H9 (cell line): Measurements from ENCODE around the gene OXSR1. TPM values are rescaled to one million over a fixed set of nuclear protein-coding genes. Genes with fewer than 3 reads are reported as not detected.
A peak's percentile ranks its signal among the peaks of the same experiment; 100 is the strongest.
"Not testable (repeated sequence)": the region's sequence is repeated elsewhere in the genome, so short reads cannot be mapped to it uniquely, and the experiment has no call there.

Source experiments
- DNase-seq: peaks from one replicate; pipeline ENCODE4 v3.0.0-alpha.2; 2017
- H2AFZ ChIP-seq: one replicate; pipeline ENCODE4 v1.6.1; 2013; ENCODE audit warnings: mild to moderate bottlenecking, low read length, control low read depth, moderate library complexity
- H2AK5ac ChIP-seq: 2 replicates; pipeline ENCODE4 v1.6.1; 2013; ENCODE audit warnings: low read length, control low read depth, mixed read lengths; ENCODE audit not compliant: insufficient read length
- H2BK120ac ChIP-seq: one replicate; pipeline ENCODE4 v1.6.1; 2013; ENCODE audit warnings: low read depth, mild to moderate bottlenecking, low read length, control low read depth, inconsistent platforms; ENCODE audit not compliant: poor library complexity, severe bottlenecking
- H2BK12ac ChIP-seq: 2 replicates; pipeline ENCODE4 v1.6.1; 2013; ENCODE audit warnings: low read length, control low read depth, mixed read lengths, low read depth; ENCODE audit not compliant: insufficient read length
- H2BK15ac ChIP-seq: 2 replicates; pipeline ENCODE4 v1.6.1; 2013; ENCODE audit warnings: low read depth, low read length, control low read depth
- H2BK20ac ChIP-seq: one replicate; pipeline ENCODE4 v1.6.1; 2013; ENCODE audit warnings: low read depth, mild to moderate bottlenecking, low read length, control low read depth, inconsistent platforms; ENCODE audit not compliant: poor library complexity, severe bottlenecking
- H2BK5ac ChIP-seq: 2 replicates; pipeline ENCODE4 v1.6.1; 2013; ENCODE audit warnings: low read length, control low read depth, mixed read lengths; ENCODE audit not compliant: insufficient read length
- H3K14ac ChIP-seq: 2 replicates; pipeline ENCODE4 v1.6.1; 2013; ENCODE audit warnings: low read length, control low read depth; ENCODE audit not compliant: insufficient read depth
- H3K18ac ChIP-seq: 2 replicates; pipeline ENCODE4 v1.6.1; 2013; ENCODE audit warnings: low read depth, mild to moderate bottlenecking, mixed read lengths, low read length, control low read depth; ENCODE audit not compliant: insufficient read length
- H3K23ac ChIP-seq: 2 replicates; pipeline ENCODE4 v1.6.1; 2013; ENCODE audit warnings: low read length, control low read depth, mixed read lengths, low read depth; ENCODE audit not compliant: insufficient read length
- H3K23me2 ChIP-seq: 2 replicates; pipeline ENCODE4 v1.6.1; 2013; ENCODE audit warnings: low read depth, mild to moderate bottlenecking, mixed read lengths, low read length, control low read depth; ENCODE audit not compliant: insufficient read length, poor library complexity, severe bottlenecking
- H3K27ac ChIP-seq: 2 replicates; pipeline ENCODE4 v1.5.1; 2013; ENCODE audit warnings: low read length, control low read depth, mixed read lengths, low read depth; ENCODE audit not compliant: insufficient read length
- H3K27me3 ChIP-seq: 2 replicates; pipeline ENCODE4 v1.6.1; 2013; ENCODE audit warnings: low read length, control low read depth, inconsistent platforms; ENCODE audit not compliant: insufficient read depth
- H3K4ac ChIP-seq: 2 replicates; pipeline ENCODE4 v1.6.1; 2013; ENCODE audit warnings: low read depth, mild to moderate bottlenecking, control low read depth, inconsistent platforms, low read length, moderate library complexity
- H3K4me1 ChIP-seq: 2 replicates; pipeline ENCODE4 v1.6.1; 2013; ENCODE audit warnings: low read length, control low read depth, inconsistent platforms; ENCODE audit not compliant: insufficient read depth
- H3K4me2 ChIP-seq: 2 replicates; pipeline ENCODE4 v1.6.1; 2013; ENCODE audit warnings: low read length, control low read depth, mixed read lengths; ENCODE audit not compliant: insufficient read length, insufficient read depth
- H3K56ac ChIP-seq: 2 replicates; pipeline ENCODE4 v1.6.1; 2013; ENCODE audit warnings: low read depth, mild to moderate bottlenecking, mixed read lengths, low read length, control low read depth; ENCODE audit not compliant: insufficient read length
- H3K79me1 ChIP-seq: 2 replicates; pipeline ENCODE4 v1.6.1; 2013; ENCODE audit warnings: low read depth, mild to moderate bottlenecking, moderate library complexity, low read length, control low read depth, inconsistent platforms; ENCODE audit not compliant: insufficient read depth, poor library complexity, severe bottlenecking
- H3K79me2 ChIP-seq: 2 replicates; pipeline ENCODE4 v1.6.1; 2013; ENCODE audit warnings: low read length, control low read depth, inconsistent platforms; ENCODE audit not compliant: insufficient read depth
- H3K9ac ChIP-seq: 2 replicates; pipeline ENCODE4 v1.6.1; 2013; ENCODE audit warnings: low read length, control low read depth, mixed read lengths; ENCODE audit not compliant: insufficient read length; ENCODE audit errors: extremely low read depth
- H3K9me3 ChIP-seq: one replicate; pipeline ENCODE4 v1.6.1; 2013; ENCODE audit warnings: low read depth, low read length, inconsistent platforms; ENCODE audit not compliant: control insufficient read depth
- H3T11ph ChIP-seq: one replicate; pipeline ENCODE4 v1.6.1; 2013; ENCODE audit warnings: mild to moderate bottlenecking, low read length, control low read depth, inconsistent platforms
- H4K20me1 ChIP-seq: one replicate; pipeline ENCODE4 v1.6.1; 2013; ENCODE audit not compliant: control insufficient read depth, insufficient read length, insufficient read depth
- H4K5ac ChIP-seq: 2 replicates; pipeline ENCODE4 v1.6.1; 2013; ENCODE audit warnings: low read depth, mild to moderate bottlenecking, mixed read lengths, low read length, control low read depth; ENCODE audit not compliant: insufficient read length
- H4K8ac ChIP-seq: replicated peaks from 2 replicates; pipeline ENCODE4 v1.6.1; 2013; ENCODE audit warnings: low read length, control low read depth, mixed read lengths, low read depth; ENCODE audit not compliant: insufficient read length
- H4K91ac ChIP-seq: 2 replicates; pipeline ENCODE4 v1.6.1; 2013; ENCODE audit warnings: low read depth, mild to moderate bottlenecking, moderate library complexity, mixed read lengths, low read length, control low read depth; ENCODE audit not compliant: insufficient read length
- H3K27ac Mint-ChIP-seq, 3 experiments: 2 replicates in 2 of 3; 3 replicates in 1 of 3; pipeline ENCODE4 v1.8.0; 2020 to 2021; ENCODE audit warnings: mixed read lengths in 3 of 3, mild to moderate bottlenecking in 1 of 3, moderate library complexity in 1 of 3
- H3K27me3 Mint-ChIP-seq: 2 replicates; pipeline ENCODE4 v1.8.0; 2021; ENCODE audit warnings: low read depth, mild to moderate bottlenecking, moderate library complexity, mixed read lengths
- H3K36me3 Mint-ChIP-seq, 3 experiments: 2 replicates in 2 of 3; 3 replicates in 1 of 3; pipeline ENCODE4 v1.8.0; 2020 to 2021; ENCODE audit warnings: low read depth in 3 of 3, mixed read lengths in 3 of 3; ENCODE audit not compliant: insufficient read depth in 1 of 3
- H3K4me1 Mint-ChIP-seq, 2 experiments: 2 replicates each; pipeline ENCODE4 v1.8.0; 2020; ENCODE audit warnings: mixed read lengths in 2 of 2
- H3K4me3 Mint-ChIP-seq, 2 experiments: 2 replicates in 1 of 2; 3 replicates in 1 of 2; pipeline ENCODE4 v1.8.0; 2020 to 2021; ENCODE audit warnings: mild to moderate bottlenecking in 2 of 2, mixed read lengths in 2 of 2, moderate library complexity in 1 of 2
- H3K9me3 Mint-ChIP-seq, 2 experiments: 2 replicates in 1 of 2; 3 replicates in 1 of 2; pipeline ENCODE4 v1.8.0; 2020; ENCODE audit warnings: mild to moderate bottlenecking in 2 of 2, mixed read lengths in 2 of 2, moderate library complexity in 1 of 2
- WGBS: extraction: QIAGEN DNeasy Blood & Tissue Kit; methylation state at CpG from one replicate; pipeline ENCODE4 v1.1.7; 2013; ENCODE audit warnings: missing lambda C conversion rate, low lambda C conversion rate, mixed read lengths; ENCODE audit not compliant: insufficient read length; ENCODE audit errors: extremely low coverage; 5-methylcytosine and 5-hydroxymethylcytosine counted together
- total RNA-seq: library from RNA; stranded (reverse); gene quantifications from 2 replicates; pipeline ENCODE4 v1.2.1, GENCODE V29; 2021
- TF ChIP-seq, protein P1 (sequence below): fragments of 200-600 bp; sonication (generic); conservative IDR thresholded peaks from 3 replicates; pipeline ENCODE4 v1.8.0; 2021; ENCODE audit warnings: antibody characterized with exemption, mild to moderate bottlenecking

The OXSR1 gene
- total RNA-seq, 1 experiment from 2014 or later = 54.1 TPM

DNA sequence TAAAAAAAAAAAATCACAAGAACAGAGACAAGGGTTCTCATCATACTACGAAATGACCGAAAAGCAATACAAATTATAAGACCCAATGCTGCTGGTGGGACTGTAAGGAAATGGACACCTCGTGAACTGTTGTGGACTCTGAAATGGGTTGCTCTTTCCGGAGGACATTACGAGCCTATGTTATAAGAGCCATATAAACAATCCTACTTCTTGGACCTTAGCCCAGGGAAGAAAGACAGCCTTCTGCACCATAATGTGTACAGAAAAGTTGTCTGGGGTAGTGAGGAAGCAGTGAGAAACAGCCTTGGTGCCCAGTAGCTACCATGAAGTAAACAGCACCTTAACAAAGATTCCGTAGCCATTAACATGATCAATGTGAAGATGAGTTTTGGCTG, 119.4 kb downstream of the OXSR1 start:
- no peak overlapping the region for H3K56ac ChIP-seq
- H3K27ac Mint-ChIP-seq = peak overlapping the region in 1 of 3 experiments; percentile 23; a peak in 1 of 7 replicates
- H3K9me3 ChIP-seq = no peaks in the 10 kb centered on the region
- no peak overlapping the region for H2BK5ac ChIP-seq
- H3K4ac ChIP-seq = no peak overlapping the region
- no peak overlapping the region for H4K8ac ChIP-seq
- no peaks in the 10 kb centered on the region for H3K23me2 ChIP-seq
- peaks cover 9 to 12% of the 10 kb centered on the region in 2 experiments for H3K4me1 Mint-ChIP-seq
- no peak overlapping the region for H2AK5ac ChIP-seq
- H4K5ac ChIP-seq = no peak overlapping the region
- H3K9me3 Mint-ChIP-seq = no peaks in the 10 kb centered on the region
- H4K20me1 ChIP-seq = no peaks in the 10 kb centered on the region
- H2BK15ac ChIP-seq = no peak overlapping the region
- no peak overlapping the region for H2AFZ ChIP-seq
- no peak overlapping the region for H3K4me2 ChIP-seq
- no peaks in the 10 kb centered on the region for H3K79me2 ChIP-seq
- no peak overlapping the region for H2BK12ac ChIP-seq
- H3K9ac ChIP-seq = no peak overlapping the region
- no peak for DNase-seq
- no peaks in the 10 kb centered on the region for H3K79me1 ChIP-seq
- H3K27me3 Mint-ChIP-seq = no peaks in the 10 kb centered on the region; the same call in none of the 2 replicates
- WGBS = no CpG with 5 or more reads among the region's 6 CpGs
- no peak overlapping the region for H3K4me3 Mint-ChIP-seq
- H3K14ac ChIP-seq = no peak overlapping the region
- H3K23ac ChIP-seq = no peak overlapping the region
- H2BK120ac ChIP-seq = no peak overlapping the region
- H3K18ac ChIP-seq = no peak overlapping the region
- H4K91ac ChIP-seq = no peak overlapping the region
- no peaks in the 10 kb centered on the region for H3K4me1 ChIP-seq
- TF ChIP-seq, protein P1, sequence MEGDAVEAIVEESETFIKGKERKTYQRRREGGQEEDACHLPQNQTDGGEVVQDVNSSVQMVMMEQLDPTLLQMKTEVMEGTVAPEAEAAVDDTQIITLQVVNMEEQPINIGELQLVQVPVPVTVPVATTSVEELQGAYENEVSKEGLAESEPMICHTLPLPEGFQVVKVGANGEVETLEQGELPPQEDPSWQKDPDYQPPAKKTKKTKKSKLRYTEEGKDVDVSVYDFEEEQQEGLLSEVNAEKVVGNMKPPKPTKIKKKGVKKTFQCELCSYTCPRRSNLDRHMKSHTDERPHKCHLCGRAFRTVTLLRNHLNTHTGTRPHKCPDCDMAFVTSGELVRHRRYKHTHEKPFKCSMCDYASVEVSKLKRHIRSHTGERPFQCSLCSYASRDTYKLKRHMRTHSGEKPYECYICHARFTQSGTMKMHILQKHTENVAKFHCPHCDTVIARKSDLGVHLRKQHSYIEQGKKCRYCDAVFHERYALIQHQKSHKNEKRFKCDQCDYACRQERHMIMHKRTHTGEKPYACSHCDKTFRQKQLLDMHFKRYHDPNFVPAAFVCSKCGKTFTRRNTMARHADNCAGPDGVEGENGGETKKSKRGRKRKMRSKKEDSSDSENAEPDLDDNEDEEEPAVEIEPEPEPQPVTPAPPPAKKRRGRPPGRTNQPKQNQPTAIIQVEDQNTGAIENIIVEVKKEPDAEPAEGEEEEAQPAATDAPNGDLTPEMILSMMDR = no peak
- no peak overlapping the region for H3T11ph ChIP-seq
- no peak overlapping the region for H3K27ac ChIP-seq
- H2BK20ac ChIP-seq = no peak overlapping the region
- no peaks in the 10 kb centered on the region for H3K27me3 ChIP-seq
- no peaks in the 10 kb centered on the region for H3K36me3 Mint-ChIP-seq

DNA sequence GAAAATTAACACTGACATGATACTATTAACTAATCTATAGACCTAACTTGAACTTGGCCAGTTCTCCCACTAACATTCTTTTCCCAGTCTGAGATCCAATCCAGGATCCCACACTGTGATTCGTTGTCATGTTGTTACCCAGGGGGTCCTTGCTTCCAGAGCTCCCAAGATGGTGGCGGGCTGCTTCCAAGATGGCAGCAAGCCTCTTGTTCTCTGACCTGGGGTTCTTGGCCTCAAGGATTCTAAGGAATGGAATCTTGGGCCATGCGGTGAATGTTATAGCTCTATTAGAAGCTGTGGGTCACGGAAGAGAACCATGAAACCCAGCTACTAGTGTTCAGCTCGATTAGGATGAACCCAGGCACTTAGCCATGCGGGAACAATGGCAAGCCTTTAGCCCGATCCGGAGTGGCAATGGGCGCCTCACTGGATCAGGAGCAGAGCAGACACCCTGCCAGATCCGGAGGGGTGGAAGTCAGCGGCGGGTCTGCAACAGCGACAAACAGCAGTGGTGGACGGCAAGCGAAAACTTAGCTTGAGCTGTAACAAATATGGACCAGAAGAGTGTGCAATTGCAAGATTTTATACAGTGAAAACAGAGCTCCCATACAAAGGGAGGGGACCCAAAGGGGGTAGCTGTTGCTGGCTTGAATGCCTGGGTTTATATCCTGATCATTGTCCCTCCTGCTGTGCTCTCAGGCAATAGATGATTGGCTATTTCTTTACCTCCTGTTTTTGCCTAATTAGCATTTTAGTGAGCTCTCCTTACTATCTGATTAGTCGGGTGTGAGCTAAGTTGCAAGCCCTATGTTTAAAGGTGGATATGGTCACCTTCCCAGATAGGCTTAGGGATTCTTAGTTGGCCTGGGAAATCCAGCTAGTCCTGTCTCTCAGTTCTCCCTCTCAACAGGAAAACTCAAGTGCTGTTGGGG, 124.2 kb downstream of the OXSR1 start:
- H4K8ac ChIP-seq, H3K4me3 Mint-ChIP-seq, H3K18ac ChIP-seq, H3K27ac ChIP-seq, H3K23me2 ChIP-seq, H4K91ac ChIP-seq, H2BK12ac ChIP-seq, H3K9me3 Mint-ChIP-seq, H4K20me1 ChIP-seq, H2BK15ac ChIP-seq, H2BK120ac ChIP-seq, H3K79me2 ChIP-seq, H3K23ac ChIP-seq, H3K9me3 ChIP-seq, H3K79me1 ChIP-seq, H3K4me1 ChIP-seq, H2BK20ac ChIP-seq, H3K56ac ChIP-seq, H3T11ph ChIP-seq, H2BK5ac ChIP-seq, H2AK5ac ChIP-seq, H3K27me3 Mint-ChIP-seq, H4K5ac ChIP-seq, H3K4me1 Mint-ChIP-seq, H2AFZ ChIP-seq, DNase-seq, H3K14ac ChIP-seq, H3K4ac ChIP-seq, H3K4me2 ChIP-seq, H3K36me3 Mint-ChIP-seq, H3K27me3 ChIP-seq, H3K9ac ChIP-seq: not testable (repeated sequence)
- no CpG with 5 or more reads among the region's 16 CpGs for WGBS
- peak overlapping the region in 2 of 3 experiments; percentile 52 to 66; a peak in 2 of 7 replicates for H3K27ac Mint-ChIP-seq
